Ovary (tissue), 9 donors: ENCODE results near the gene KRT6A. TPM values are rescaled to one million over a fixed set of nuclear protein-coding genes. Genes with fewer than 3 reads are reported as not detected.

Experiments used
- DNase-seq, 5 donors: peaks; one replicate each; pipeline ENCODE4 v3.0.0-alpha.2; 2019 to 2020
- H3K27ac ChIP-seq, 2 donors: fragments of 200-600 bp; one replicate each; pipeline versions ENCODE4 v1.5.1 to v1.8.0; 2019 to 2022
- H3K27me3 ChIP-seq: fragments of 200-600 bp; one replicate; pipeline ENCODE4 v1.8.0; 2022
- H3K36me3 ChIP-seq: fragments of 200-600 bp; sonication (generic); one replicate; pipeline ENCODE4 v1.5.1; 2019
- H3K4me1 ChIP-seq: one replicate; pipeline ENCODE4 v1.8.1; 2013; ENCODE audit warnings: mild to moderate bottlenecking, moderate library complexity; ENCODE audit not compliant: insufficient read depth
- H3K4me3 ChIP-seq: fragments of 200-600 bp; sonication (generic); one replicate; pipeline ENCODE4 v1.5.1; 2017
- H3K9me3 ChIP-seq, 2 donors: fragments of 200-600 bp in 1 of 2; sonication (generic) in 1 of 2; one replicate each; pipeline versions ENCODE4 v1.5.1 to v1.8.1; 2013 to 2019; ENCODE audit warnings: mild to moderate bottlenecking in 1 of 2, moderate library complexity in 1 of 2
- CTCF ChIP-seq, 3 donors: fragments of 450-650 bp in 2 of 3; fragments of 200-600 bp in 1 of 3; IDR thresholded peaks; one replicate each; pipeline versions ENCODE4 v1.5.1 to v1.8.0; 2016 to 2022; ENCODE audit warnings: antibody characterized with exemption in 3 of 3, mild to moderate bottlenecking in 1 of 3
- EP300 ChIP-seq: sonication (generic); formaldehyde crosslinking; IDR thresholded peaks from one replicate; pipeline ENCODE4 v1.6.1; 2017; ENCODE audit warnings: antibody characterized with exemption
- POLR2A ChIP-seq: fragments of 450-650 bp; IDR thresholded peaks from one replicate; pipeline ENCODE4 v1.6.1; 2017; ENCODE audit warnings: antibody characterized with exemption, mild to moderate bottlenecking, moderate library complexity
- WGBS, 3 donors: extraction: QIAGEN DNeasy Blood & Tissue Kit in 1 of 3; methylation state at CpG; one replicate each; pipeline versions ENCODE4 v1.1.5 to v1.1.7; 2013 to 2017; 5-methylcytosine and 5-hydroxymethylcytosine counted together
- intact Hi-C, 4 donors: fragments of 100-400 bp; cut with DNase I; formaldehyde crosslinking; loops; one replicate each; pipeline versions ENCODE4 v1.11.0 to v1.15.1; 2022 to 2023
- polyA plus RNA-seq, 2 donors: library from polyadenylated mRNA; stranded (reverse); fragments of 200-250 nt in 1 of 2; fragments of 350-450 nt in 1 of 2; fragmentation: Illumina TruSeq in 1 of 2; extraction: RNeasy Lipid Tissue Mini Kit (QIAGEN cat#74804) in 1 of 2; gene quantifications; one replicate each; pipeline ENCODE4 v1.2.3, GENCODE V29; 2013 to 2014
- total RNA-seq, 7 donors: library from RNA; depleted of rRNA in 2 of 7; stranded (reverse); fragments of >200 nt in 2 of 7; fragmentation: NEBNext Ultra II Directional in 3 of 7; extraction: Animal tissue kit (Norgen Biotek cat#: 25700) in 3 of 7; gene quantifications; one replicate each; pipeline versions ENCODE4 v1.1.0 to v1.2.4, GENCODE V29; 2016 to 2023
- donor health status: DM: no; HTN: no; CAD: no; lungs with moderate emphysema.
- donor health status: DM: no; HTN: no; CAD: no.
- donor health status: Bipolar disorder and iron deficiency.
- donor health status: DM: yes; HTN: yes; CAD: no.
- donor health status: DM: no; HTN: no; CAD: no.
- donor health status: DM: yes; HTN: yes; CAD: no.

KRT6A gene
- total and polyA plus RNA-seq, 9 donors: 0.15 to 14.5 (median 1.1) TPM; not detected in 2

- Histone ChIP-seq H3K27ac (no peak overlapping the region), H3K36me3 (no peaks in the 10 kb centered on the region), H3K4me1 (no peaks in the 10 kb centered on the region), H3K4me3 (no peak overlapping the region), H3K9me3 (no peaks in the 10 kb centered on the region), H3K27me3 (no peaks in the 10 kb centered on the region)
- intact Hi-C loops: no loop called here
- DNase-seq: no peak
- whole genome bisulfite sequencing, 3 donors: 58 to 80% (median 68%) methylated on average over 5 of the region's 5 CpGs
- no peak for TF ChIP-seq CTCF (IDR thresholded peaks at IDR 0.05)
- no peak for TF ChIP-seq POLR2A
- TF ChIP-seq EP300: no peak
Measured at GRCh38 chr12:52461693-52462092, 31.4 kb downstream of the KRT6A start.

- Histone ChIP-seq H3K4me1 (no peaks in the 10 kb centered on the region), H3K36me3 (no peaks in the 10 kb centered on the region), H3K9me3 (no peaks in the 10 kb centered on the region), H3K4me3 (no peak overlapping the region), H3K27ac (no peak overlapping the region), H3K27me3 (no peaks in the 10 kb centered on the region)
- intact Hi-C loops: no loop called here
- TF ChIP-seq EP300 (no peak), POLR2A (no peak), CTCF (IDR thresholded peaks at IDR 0.05) (no peak)
- 73 to 85% (median 85%) methylated on average over 5 of the region's 5 CpGs for WGBS, 3 donors
- DNase-seq: no peak
Measured at GRCh38 chr12:52458861-52459260, 34.2 kb downstream of the KRT6A start.

DNA sequence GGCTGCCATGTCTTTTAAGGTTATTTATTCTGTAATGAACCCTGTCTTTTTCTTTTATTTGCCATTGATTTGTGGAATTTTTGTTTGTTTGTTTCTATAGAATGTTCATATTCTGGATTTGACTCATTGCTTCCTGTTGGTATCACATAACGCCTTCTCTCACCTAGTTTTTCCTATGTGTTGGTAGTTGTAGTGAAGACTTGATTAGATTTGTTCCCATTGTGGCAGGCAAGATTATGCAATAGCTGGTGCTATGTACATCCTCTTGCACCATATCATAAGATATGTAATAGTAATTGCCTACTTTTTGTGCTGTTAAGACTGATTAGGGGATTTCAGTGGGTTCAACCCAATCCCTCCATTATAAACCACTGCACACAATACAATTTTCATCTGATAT is 37.2 kb downstream of the KRT6A start:
- 78 to 93% (median 84%) methylated on average over 1 of the region's 1 CpG for WGBS, 3 donors

GRCh38 chr12:52454411-52455201 is 38.5 kb downstream of the KRT6A start:
- H3K27me3 ChIP-seq: no peaks in the 10 kb centered on the region
- intact Hi-C loops: no loop called here

More for the DNA sequence above, 37.2 kb downstream of the KRT6A start:
- Histone ChIP-seq H3K4me1 (no peaks in the 10 kb centered on the region), H3K36me3 (no peaks in the 10 kb centered on the region), H3K27ac (no peak overlapping the region), H3K27me3 (no peaks in the 10 kb centered on the region), H3K9me3 (no peaks in the 10 kb centered on the region), H3K4me3 (no peak overlapping the region)
- TF ChIP-seq EP300: no peak
- no peak for TF ChIP-seq CTCF (IDR thresholded peaks at IDR 0.05)
- TF ChIP-seq POLR2A: no peak
- intact Hi-C loops: no loop called here
- DNase-seq: no peak

More at GRCh38 chr12:52454411-52455201, 38.5 kb downstream of the KRT6A start:
- H3K27ac ChIP-seq: no peak overlapping the region
- WGBS, 3 donors: 49 to 59% (median 53%) methylated on average over 3 of the region's 3 CpGs
- no peaks in the 10 kb centered on the region for H3K36me3 ChIP-seq
- no peak overlapping the region for H3K4me3 ChIP-seq
- DNase-seq: no peak
- no peaks in the 10 kb centered on the region for H3K4me1 ChIP-seq
- TF ChIP-seq EP300 (no peak), CTCF (IDR thresholded peaks at IDR 0.05) (no peak), POLR2A (no peak)
- H3K9me3 ChIP-seq: no peaks in the 10 kb centered on the region
